DMS 273 treated with DMSO at 0.1 percent for 48 hours (cell line): ENCODE measurements around the gene FUT1.

Experiments
- DNase-seq: peaks from one replicate; lab custom pipeline; 2025; lab: John Stamatoyannopoulos, UW

Gene FUT1

DNA sequence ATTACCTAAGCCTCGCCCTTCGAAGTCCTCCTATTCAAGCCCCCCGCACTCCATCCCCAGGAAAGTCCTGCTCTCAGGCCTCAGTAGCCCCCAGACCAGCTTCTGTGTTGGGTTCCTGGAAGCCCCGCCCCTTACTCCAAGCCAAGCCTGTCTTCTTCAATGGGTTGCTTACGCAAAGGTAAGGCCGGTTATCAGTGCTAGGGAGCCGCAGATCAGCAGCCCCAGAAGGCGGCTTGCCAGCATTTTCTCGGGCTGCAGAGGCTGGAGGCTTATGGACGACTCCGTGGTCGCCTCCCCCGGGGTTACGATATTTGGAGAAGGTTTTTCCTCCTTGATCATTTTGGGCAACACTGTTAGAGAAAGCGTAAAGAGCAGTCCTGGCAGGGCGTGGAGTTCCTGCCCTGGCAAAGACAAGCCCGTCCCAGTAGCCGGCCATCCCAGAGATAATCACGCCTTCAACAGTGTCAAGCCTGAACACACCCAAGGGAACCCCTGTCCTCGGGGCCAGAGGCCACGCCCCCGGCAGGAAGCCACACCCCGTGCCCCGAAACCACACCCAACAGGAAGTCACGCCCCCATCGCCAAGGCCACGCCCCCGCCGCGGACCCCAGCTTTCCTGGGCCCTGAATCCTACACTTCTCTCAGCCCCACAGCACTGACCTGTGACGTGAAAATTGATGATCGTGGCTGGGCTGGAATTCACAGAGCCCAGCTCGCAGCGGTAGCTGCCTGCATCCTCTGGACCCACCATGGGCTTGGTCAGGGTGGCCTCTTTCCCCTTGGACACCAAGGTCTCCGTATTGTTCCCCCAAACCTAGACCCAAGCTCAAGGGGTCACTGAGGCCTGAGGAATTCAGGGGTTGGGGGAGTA lies 11.1 kb downstream of the FUT1 start:
- DNase-seq, result no peak

DNA sequence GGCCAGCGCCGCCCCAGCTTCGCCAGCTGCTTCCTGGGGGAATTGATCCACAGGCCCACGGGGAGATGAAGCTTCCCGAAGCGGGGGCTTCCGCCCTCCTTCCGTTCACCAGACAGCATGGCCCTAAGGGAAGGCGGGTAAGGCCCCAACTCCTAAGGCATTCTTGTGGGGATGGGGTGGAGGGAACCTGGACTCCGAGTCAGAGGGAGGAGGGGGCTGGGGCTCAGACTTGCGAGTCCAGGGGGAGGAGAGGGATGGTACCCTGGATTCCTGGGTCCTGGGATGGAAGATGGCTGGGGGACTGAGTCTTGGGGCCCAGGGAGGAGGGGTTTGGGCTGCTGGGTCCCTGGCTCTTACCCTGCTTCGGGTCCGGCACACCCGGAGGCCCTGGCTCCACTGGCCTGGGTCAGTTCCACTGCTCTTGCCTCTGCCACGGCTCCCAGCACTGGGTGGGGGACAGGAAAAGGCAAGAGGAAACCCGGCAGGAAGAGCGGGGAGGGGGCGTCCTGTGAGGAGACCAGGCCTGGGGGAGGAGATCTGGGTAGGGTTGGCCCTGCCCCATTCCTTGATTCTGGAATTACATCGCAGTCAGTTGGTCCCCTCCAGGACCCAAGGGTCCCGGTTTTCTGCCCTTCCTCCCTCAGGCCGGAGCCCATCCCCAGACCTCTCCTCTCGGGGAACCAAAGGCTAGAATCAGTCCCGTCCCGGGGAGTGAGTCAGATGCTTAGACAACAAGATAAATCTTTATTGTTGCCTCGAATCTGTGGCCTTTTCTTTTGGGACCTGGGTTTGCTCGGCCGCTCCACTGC lies 12.1 kb downstream of the FUT1 start, which contains the start of gene RASIP1:
RASIP1 (minus strand) TSS at position 447 of the 809 bp plus-strand sequence; CDS start at position 119, 328 bp downstream.
- no peak for DNase-seq

DNA sequence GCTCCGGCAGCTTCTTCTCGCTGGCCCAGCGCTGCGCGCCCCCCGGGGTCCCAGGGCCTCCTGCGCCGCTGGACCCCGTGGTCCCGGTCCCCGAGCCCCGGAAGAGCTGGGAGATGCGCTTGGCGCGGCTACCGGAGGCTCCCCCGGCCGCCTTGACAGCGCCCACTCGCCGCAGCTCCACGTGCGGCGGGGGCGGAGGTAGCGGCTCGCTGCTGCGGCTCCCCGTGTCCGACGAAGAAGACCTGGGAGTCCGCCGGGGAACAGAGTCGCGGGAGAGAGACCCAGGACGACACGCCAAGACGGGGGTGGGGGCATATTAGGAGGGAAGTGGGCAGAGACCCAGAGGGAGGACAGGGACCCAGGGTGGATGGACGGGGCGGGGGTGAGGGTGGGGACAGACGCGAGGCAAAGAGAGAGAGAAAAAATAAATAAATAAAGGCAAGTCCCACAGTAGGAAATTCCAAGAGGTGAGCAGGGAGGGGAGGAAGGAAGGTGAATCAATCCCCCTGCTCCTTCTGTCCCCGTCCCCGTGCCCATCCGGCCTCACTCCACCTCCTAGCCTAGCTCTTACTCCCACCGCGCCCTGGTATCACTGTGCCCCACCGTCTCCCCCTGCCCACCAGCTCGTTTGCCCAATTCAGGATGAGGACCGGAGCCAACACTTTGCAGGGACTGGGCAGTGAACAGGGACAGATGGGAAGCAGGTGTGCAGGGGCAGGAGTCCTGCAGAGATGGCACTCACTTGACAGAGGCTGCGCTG lies 12.9 kb downstream of the FUT1 start:
- DNase-seq, result peak; percentile 43

DNA sequence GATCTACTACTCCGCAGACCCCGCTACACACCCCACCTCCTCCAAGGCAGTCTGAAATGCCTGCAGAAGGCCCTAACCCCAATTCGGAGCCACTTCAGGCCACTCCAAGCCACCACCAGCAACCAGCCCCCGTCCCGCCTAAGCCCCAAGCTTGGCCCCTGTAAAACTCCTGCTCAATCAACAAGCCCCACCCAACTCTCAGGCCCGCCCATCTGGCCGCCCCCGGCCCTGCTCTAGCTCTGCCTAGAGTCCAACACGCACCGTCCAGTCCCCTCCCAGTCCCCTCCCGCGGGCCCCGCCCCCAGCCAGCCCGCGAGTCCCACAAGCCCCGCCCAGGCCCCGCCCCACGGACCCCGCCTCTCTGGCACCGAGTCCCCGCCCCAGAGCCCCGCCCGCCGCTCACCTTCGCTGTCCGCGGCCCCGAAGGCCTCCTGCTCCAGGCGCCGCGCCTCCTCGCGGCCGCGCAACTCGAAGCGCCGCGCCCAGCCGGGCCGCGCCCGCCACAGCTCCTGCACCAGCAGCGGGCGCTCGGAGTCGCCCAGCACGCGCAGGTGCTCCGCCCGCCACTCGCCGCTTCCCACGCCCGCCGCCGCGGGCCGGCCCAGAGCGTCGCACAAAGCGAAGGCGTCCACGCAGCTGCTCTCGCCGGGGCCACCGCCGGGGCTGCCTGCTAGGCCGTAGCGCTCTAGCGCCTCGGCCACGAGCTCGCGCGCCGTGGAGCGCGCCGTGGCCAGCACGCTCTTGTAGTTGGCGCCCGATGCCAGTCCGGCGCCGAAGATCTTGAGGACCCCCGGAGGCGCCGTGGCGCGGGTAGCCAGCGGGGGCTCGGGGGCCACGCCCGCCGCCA lies 13.7 kb downstream of the FUT1 start:
- DNase-seq, result peak; percentile 82

DNA sequence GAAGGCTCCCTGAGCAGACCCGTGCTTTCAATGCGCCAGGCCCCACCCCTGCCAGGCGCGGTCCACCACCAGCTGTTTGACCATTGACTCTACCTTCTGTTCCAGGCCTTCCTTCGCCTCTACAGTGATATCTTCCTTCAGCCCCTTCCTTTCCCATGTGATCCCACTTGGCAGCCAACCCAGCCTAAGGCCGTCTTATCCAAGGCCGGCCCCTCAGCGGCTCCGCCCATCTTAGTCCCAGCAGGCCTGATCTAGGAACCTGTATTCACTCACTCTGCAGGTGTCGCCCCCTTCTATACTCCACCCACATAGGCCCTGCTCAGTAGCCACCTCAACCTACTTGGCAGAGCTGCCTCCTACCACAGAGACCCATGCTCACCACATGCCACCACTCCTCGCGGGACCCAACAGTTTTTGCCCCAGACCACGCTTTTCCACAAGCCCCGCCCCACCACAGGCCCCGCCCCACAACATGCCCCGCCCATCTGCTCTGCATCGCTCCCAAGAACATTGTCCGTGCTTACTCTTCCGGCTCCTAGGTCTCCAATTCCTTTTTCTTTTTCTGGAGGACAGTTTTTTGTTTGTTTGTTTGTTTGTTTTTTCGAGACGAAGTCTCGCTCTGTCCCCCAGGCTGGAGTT lies 15.0 kb downstream of the FUT1 start:
- peak; percentile 51 for DNase-seq

DNA sequence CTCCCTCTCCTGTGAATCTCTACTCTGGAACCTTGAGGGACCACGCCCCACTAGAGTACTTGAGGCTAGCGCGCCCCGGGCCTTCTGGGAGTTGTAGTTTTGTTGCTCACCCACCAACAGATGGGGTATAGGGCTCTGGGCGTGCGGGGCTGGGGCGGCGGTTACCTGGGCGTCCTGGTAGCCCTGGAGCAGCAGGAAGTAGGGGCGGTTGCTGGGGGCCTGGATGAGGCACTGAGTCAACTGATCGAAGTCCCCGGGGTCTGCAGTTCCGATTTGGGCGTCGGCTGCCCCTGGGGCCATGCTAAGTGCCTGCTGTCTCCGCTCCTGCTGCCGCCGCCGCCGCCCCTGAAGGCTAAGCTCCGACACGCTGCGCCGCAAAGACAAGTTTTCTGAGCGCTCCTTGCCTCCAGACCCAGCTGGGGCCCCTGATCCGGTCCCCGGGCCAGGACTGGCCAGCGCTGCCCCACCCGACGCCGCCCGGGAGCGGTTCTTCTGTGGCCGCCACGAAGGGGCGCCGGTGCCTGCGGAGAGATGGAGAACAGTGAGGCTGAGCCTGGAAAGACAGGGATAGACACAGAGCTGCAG lies 17.3 kb downstream of the FUT1 start:
- no peak for DNase-seq

DNA sequence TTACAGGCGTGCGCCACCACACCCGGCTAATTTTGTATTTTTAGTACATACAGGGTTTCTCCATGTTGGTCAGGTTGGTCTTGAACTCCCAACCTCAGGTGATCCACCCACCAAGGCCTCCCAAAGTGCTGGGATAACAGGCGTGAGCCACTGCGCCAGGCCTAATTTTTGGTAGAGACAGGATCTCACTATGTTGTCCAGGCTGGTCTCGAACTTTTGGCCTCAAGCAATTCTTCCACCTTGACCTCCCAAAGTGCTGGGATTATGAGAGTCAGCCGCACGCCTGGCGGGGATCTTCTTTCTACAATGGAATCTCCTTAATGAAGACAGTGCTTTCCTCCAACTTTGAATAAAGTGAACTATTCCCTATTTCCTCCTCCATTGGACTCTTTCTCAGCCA lies 17.8 kb downstream of the FUT1 start:
- DNase-seq, result no peak

DNA sequence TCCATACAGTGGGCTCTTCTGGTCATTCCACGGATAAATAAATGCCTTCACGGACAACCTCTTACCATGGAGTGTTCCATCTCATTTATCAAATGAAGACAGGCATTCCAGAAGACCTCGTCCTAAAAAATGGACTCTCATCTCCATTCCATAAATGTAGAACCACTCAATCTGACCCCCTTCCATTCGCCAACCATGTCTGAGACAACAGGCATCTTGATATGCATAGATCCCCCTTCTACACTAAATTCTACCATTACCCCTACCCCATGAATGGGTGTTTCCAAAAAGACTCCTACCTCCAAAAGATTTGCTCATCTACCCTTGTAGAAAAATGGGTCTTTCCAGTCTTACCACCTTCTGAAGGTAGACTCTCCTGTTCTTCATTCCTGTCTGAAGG lies 21.0 kb downstream of the FUT1 start:
- no peak for DNase-seq

DNA sequence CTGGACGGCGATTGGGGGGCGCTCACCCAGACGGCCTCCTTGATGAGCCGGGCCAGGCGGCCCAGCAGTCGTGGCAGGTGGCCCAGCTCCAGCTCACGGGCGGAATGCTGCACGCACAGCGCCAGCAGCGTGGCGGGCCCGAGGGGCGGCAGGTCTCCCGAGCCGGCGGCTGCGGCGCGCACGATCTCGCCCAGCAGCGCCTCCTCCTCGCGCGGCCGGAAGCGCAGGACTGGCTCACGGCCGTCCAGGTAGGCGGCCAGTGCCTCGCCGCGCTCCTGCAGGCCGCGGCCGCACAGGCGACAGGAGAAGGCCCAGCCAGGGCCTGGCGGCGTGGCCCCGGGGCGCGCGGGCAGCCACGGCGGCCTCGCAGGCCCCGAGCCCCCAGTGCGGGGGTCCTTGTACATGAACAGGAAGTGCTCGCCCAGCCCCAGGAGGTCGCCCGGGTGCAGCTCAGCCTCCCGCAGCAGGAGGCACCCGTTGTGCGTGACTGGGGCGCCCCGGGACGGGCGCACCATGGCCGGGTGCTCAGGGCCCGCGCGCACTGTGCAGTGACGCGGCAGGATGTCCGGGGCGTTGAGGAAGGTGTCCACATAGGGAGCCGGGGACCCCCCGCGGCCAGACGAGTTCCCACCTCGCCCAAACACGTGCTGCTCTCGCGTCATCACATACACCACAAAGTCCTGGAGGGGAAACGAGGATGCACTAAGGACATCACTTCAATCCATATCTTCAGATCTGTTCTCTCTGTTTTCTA lies 23.4 kb downstream of the FUT1 start:
- no peak for DNase-seq

DNA sequence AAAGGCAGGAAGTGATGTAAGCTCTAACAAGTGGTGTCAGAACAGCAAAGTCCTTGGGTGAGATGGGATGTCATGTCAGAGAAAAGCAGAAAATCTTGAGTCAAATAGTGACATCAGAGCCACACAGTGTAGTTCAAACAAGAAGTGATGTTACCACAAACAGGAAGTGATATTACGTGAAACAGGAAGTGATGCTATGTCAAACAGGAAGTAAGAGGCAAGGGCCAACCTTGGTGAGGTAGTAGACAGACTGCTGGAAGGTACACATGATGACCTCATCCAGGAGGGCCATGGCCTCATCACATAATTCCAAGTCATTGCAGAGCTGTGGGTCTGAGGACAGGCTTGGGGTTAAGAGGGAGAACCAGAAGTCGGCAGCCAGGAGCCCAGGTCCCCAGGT lies 25.9 kb downstream of the FUT1 start:
- no peak for DNase-seq

DNA sequence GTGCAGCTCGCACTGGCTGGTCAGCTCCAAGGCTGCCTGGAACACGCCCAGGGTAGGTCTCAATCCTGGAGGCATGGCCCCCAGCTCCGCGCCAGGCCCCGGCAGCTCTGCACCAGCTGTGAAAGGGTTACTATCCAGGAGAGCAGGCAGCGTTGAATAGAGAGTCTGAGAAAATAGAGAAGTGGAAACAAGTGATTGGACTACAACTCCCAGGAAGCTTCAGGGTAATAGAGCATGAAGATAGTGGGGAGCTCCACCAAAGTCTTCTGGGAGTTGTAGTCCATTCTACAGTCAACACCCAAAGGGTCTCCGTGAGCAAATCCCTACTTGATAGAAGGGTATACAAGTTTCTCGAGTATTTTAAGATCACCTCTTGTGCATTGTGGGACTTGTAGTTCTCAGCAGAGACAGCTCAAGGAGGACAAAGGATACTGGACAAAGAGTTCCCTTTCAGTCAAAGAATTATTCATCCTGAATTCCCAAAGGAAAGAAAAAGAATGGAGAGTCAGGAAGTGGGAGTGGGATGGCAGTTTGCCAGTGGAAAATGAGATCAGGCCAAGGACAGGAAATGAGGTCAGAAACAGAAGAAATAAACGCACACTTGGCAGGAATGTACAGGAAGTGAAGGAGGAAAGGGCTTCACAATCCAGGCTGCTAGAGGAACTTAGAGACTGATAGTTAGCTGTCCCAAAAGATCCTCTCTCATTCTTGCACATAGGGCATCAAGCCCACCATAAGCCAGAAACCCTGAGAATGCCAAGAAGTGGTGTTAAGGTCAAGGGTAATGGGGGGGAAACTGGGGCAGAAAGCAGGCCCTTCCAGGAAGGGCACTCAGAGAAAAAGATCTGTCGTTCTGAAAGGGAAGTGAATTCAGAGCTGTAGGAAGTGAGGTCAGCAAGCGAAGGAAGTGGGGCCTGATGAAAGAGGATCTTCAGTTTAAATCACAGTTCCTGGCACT lies 27.4 kb downstream of the FUT1 start:
- DNase-seq, result peak; percentile 41

DNA sequence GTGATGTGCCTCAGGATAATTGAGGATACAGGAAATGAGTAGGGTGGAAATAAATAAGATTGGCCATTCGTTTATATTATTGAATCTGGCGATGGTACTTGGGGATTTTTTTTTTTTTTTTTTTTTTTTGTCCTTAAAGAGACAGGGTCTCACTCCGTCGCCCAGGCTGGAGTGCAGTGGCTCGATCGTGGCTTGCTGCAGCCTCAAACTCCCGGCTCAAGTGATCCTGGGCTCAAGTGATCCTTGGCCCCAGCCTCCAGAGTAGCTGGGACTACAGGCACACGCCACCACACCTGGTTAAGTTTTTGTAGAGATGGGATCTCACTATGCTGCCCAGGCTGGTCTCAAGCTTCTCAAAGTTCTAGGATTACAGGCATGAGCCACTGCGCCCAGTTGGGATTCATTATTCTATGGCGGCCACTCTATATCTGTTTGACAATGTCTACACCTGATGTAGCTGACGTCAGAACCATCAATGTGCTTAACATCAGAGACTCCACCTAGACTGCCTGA lies 30.2 kb downstream of the FUT1 start:
- no peak for DNase-seq

DNA sequence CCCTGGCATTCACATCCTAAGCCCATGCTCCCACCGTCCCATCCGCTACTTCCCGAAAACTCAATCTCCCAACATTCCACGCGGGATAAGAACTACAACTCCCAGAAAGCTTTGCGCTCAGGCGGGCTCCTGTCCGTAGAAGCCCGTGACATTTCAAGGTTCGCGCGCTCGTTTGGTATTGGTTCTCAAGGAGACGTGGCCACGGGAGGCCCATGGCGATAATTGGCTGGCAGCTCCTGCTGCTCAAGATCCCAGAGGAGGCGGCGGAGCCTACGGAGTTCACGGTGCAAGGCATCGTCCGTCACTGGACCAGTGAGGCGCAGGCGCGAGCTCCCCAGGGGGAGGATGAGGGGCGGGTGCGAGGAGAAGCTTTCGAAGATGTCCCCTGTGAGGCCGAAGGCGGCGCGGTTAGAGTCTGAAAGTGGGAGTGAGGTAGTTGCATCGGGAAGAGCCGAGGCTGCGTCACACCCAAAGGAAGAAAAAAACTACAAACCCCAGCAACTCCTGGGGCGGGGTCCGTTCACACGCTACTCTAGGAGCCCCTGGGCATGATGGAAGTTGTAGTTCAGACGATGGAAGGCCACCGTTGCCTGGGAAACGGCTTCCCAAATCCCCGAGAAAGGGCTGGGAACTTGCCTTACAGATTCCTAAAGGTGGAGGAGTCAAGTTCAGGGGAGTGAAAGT lies 31.7 kb downstream of the FUT1 start:
- DNase-seq, result peak; percentile 98

DNA sequence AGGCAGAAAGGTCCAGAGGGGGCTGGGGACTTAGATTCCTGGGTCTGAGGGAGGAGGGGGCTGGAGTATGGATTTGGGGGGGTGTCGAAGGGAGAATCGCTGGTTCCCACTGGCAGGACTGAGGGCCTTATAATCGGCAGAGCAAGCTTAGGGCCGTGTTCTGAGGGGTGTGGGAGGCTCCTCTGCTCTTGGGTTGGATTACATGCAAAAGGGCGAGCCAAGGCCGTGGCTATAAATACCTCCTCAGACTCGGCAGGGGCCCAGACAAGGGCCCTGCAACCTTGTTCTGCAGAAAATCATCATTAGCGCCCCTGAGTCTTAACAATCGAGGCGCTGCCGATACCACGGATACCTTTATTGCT lies 32.2 kb downstream of the FUT1 start:
- no peak for DNase-seq

DNA sequence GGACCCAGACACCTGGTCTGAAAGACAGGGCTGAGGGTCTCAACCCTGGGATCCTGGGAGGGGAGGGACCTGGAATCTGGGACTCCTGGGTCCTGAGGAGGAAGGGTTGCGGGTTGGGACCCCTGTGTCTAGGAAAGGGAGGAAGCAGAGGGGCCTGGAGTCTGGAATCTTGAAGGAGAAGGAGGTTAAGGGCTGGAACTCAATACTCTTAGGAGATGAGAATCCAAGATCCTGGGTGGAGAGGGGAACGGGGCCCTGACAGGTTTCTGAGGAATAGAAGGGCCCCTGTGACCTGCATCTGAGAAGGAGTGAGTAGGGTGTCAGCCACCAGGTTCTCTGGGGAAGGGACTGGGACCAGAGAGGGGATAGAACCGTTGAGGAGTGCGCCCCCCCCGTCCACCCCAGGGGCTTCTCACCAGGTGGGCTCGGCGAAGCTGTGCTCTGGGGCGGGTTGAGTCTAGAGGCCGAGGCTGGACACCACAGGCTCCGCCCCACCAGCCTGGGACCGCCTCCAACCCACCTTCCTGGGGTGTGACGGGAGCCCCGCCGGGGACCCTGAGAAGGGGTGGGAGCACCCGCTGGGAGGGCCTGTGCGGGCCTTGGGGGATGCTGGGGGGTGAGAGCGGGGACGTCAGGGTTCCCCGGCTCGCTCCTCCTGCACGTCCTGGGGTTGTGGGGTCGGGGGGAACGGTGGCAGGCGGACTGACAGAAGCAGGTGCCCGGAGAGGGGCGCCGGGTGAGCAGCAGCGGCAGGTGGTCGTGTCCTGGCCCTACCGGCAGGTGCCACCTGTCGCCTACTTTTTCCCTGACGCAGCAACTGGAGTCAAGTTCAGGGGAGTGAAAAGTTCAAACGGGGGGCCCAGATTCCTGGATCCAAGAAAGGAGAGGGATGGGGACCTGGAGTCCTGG lies 32.9 kb downstream of the FUT1 start, which contains the start of gene MAMSTR:
MAMSTR (minus strand) TSS at position 463 of the 909 bp plus-strand sequence. CDS start 694 bp downstream, outside the sequence.
- no peak for DNase-seq

DNA sequence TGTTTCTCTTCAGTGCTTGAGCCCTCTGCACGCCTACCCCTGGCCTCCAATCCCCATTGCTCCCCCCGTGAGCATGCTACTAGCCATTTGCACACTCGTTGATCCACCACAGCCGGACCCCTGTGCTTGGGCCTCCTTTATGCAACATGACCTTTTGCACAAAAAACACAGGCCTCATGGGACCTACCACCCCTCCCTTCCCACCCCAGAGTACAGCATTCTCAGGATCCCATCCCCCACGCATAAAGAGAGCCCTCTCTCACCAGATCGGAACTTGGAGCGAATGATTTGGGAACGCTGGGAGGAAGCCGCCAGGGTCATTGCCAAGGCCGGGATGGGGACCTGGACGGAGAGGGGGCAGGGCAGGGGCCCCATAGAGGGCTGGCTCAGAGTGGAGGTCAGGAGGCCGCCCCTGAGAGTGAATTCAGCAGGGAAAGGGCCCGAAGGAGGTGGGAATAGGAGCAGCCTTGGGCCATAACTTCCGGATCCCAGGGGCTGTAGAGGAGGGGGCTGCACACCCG lies 33.7 kb downstream of the FUT1 start:
- DNase-seq, result no peak
